ENCODE results near the gene NPPB. TPM values are rescaled to one million over a fixed set of nuclear protein-coding genes. Genes with fewer than 3 reads are reported as not detected.

Gene NPPB
- total and polyA plus RNA-seq, 9 of the 15 experiments (the other 6 are each of a cell fraction or from before 2014, with no cell fraction given), result not detected

DNA sequence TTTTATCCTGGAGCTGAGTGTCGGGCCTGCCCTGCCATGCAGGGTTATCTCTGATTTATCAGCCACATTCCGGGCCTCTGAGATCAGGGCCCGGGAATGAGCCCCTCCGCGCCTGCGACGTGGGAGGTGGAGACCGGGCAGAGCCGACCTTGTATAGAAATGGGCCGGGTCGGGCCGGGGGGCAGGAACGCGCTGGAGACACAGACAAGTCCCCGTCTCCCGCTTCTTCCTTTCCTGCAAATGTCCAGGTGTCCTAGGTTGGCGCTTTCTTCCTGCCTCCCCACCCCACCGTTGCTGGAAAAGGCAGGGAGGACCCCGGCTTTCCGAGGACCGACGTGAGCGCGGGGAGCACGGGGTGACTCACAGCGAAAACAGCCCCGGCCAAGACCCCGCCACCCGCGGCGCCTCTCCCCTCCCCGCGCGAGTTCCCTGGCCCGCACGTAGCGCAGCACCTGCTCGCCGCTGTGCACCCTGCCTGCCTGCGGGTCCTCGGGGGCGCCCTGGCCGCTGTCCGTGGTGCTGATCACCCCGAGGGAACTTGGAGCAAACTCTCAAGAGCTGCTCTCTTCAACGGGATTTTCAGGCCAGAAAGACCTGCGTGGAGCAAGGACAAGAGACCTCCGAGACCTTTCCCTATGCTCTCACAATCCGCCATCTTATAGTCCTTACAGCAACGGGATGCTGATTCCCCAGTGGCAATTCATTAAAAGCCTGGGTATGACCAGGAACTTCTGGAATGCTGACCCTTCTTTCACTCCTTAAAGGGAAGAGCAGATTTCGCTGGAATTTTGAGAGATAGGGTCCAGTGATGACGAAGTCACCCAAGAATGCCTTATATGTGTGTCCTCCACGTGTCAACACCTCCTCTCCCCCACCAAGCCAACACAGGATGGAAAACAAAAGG is 475 bp upstream of the NPPB start (continued):
- no peak for TF ChIP-seq HMG20A (CRISPR knock-in tag; conservative IDR thresholded peaks at IDR 0.05)
- TF ChIP-seq ZNF239 (CRISPR knock-in tag; IDR thresholded peaks at IDR 0.05), result no peak
- TF ChIP-seq FOXA1 (IDR thresholded peaks at IDR 0.05; ENCODE audit: borderline replicate concordance), result no peak
- TF ChIP-seq, protein P1, sequence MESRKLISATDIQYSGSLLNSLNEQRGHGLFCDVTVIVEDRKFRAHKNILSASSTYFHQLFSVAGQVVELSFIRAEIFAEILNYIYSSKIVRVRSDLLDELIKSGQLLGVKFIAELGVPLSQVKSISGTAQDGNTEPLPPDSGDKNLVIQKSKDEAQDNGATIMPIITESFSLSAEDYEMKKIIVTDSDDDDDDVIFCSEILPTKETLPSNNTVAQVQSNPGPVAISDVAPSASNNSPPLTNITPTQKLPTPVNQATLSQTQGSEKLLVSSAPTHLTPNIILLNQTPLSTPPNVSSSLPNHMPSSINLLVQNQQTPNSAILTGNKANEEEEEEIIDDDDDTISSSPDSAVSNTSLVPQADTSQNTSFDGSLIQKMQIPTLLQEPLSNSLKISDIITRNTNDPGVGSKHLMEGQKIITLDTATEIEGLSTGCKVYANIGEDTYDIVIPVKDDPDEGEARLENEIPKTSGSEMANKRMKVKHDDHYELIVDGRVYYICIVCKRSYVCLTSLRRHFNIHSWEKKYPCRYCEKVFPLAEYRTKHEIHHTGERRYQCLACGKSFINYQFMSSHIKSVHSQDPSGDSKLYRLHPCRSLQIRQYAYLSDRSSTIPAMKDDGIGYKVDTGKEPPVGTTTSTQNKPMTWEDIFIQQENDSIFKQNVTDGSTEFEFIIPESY (CRISPR knock-in tag; IDR thresholded peaks at IDR 0.05), result peak; percentile 70
- no peak for TF ChIP-seq SIX5 (IDR thresholded peaks at IDR 0.05; ENCODE audit: borderline replicate concordance in 1 of 2, insufficient read depth in 1 of 2, low read depth in 1 of 2, low read length in 2 of 2)
- no peak for TF ChIP-seq ZNF695 (CRISPR knock-in tag; IDR thresholded peaks at IDR 0.05)
- TF ChIP-seq, protein P2, sequence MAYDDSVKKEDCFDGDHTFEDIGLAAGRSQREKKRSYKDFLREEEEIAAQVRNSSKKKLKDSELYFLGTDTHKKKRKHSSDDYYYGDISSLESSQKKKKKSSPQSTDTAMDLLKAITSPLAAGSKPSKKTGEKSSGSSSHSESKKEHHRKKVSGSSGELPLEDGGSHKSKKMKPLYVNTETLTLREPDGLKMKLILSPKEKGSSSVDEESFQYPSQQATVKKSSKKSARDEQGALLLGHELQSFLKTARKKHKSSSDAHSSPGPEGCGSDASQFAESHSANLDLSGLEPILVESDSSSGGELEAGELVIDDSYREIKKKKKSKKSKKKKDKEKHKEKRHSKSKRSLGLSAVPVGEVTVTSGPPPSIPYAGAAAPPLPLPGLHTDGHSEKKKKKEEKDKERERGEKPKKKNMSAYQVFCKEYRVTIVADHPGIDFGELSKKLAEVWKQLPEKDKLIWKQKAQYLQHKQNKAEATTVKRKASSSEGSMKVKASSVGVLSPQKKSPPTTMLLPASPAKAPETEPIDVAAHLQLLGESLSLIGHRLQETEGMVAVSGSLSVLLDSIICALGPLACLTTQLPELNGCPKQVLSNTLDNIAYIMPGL (CRISPR knock-in tag; IDR thresholded peaks at IDR 0.05), result peak; percentile 98
- no peak for TF ChIP-seq ETS2 (tag; IDR thresholded peaks at IDR 0.05; ENCODE audit: borderline replicate concordance, poor library complexity, severe bottlenecking)
- TF ChIP-seq ZBTB7A (IDR thresholded peaks at IDR 0.05; ENCODE audit: borderline replicate concordance, control insufficient read depth, low read depth, low read length), result peak; percentile 99
- TF ChIP-seq CBFA2T3 (IDR thresholded peaks at IDR 0.05), result no peak
- TF ChIP-seq RAD21 (CRISPR knock-in tag; conservative IDR thresholded peaks at IDR 0.05 in 1 of 2, IDR thresholded peaks at IDR 0.05 in 1 of 2), result peak in 1 of 2 experiments; percentile 46; a peak in 2 of 4 replicates
- TF ChIP-seq, protein P3, sequence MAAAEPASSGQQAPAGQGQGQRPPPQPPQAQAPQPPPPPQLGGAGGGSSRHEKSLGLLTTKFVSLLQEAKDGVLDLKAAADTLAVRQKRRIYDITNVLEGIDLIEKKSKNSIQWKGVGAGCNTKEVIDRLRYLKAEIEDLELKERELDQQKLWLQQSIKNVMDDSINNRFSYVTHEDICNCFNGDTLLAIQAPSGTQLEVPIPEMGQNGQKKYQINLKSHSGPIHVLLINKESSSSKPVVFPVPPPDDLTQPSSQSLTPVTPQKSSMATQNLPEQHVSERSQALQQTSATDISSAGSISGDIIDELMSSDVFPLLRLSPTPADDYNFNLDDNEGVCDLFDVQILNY (CRISPR knock-in tag; IDR thresholded peaks at IDR 0.05), result peak; percentile 74; the same call in 1 of the 2 replicates
- no peak for TF ChIP-seq CTBP1 (IDR thresholded peaks at IDR 0.05; ENCODE audit: borderline replicate concordance)
- no peak for TF ChIP-seq PCBP2 (IDR thresholded peaks at IDR 0.05; ENCODE audit: low read depth, low read length, poor library complexity, severe bottlenecking)
- TF ChIP-seq, protein P4, sequence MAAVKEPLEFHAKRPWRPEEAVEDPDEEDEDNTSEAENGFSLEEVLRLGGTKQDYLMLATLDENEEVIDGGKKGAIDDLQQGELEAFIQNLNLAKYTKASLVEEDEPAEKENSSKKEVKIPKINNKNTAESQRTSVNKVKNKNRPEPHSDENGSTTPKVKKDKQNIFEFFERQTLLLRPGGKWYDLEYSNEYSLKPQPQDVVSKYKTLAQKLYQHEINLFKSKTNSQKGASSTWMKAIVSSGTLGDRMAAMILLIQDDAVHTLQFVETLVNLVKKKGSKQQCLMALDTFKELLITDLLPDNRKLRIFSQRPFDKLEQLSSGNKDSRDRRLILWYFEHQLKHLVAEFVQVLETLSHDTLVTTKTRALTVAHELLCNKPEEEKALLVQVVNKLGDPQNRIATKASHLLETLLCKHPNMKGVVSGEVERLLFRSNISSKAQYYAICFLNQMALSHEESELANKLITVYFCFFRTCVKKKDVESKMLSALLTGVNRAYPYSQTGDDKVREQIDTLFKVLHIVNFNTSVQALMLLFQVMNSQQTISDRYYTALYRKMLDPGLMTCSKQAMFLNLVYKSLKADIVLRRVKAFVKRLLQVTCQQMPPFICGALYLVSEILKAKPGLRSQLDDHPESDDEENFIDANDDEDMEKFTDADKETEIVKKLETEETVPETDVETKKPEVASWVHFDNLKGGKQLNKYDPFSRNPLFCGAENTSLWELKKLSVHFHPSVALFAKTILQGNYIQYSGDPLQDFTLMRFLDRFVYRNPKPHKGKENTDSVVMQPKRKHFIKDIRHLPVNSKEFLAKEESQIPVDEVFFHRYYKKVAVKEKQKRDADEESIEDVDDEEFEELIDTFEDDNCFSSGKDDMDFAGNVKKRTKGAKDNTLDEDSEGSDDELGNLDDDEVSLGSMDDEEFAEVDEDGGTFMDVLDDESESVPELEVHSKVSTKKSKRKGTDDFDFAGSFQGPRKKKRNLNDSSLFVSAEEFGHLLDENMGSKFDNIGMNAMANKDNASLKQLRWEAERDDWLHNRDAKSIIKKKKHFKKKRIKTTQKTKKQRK (IDR thresholded peaks at IDR 0.05; ENCODE audit: borderline replicate concordance, low read depth, low read length), result no peak

Data from K562 (cell line).